Kidney (tissue), 14 donors: ENCODE measurements around the gene WWOX. TPM values are rescaled to one million over a fixed set of nuclear protein-coding genes. Genes with fewer than 3 reads are reported as not detected.

Source experiments
- DNase-seq, 5 donors: peaks; one replicate each; pipeline ENCODE4 v3.0.0-alpha.2; 2013 to 2020
- FAIRE-seq: peaks from 2 replicates; lab custom pipeline; 2012; peaks lifted over from hg19 to GRCh38; lab: Jason Lieb, UNC
- H3K27ac ChIP-seq, 2 donors: one replicate each; pipeline ENCODE4 v1.7.0; 2013; ENCODE audit warnings: low read depth in 2 of 2, low read length in 2 of 2, inconsistent platforms in 1 of 2
- H3K27me3 ChIP-seq: one replicate; pipeline ENCODE4 v1.7.1; 2013; ENCODE audit warnings: low read length, inconsistent platforms; ENCODE audit not compliant: control insufficient read depth, insufficient read depth
- H3K36me3 ChIP-seq, 3 donors: one replicate each; pipeline versions ENCODE4 v1.7.0 to v1.7.1; 2013; ENCODE audit warnings: low read length in 3 of 3, control low read depth in 1 of 3, inconsistent platforms in 1 of 3; ENCODE audit not compliant: insufficient read depth in 3 of 3, control insufficient read depth in 2 of 3
- H3K4me1 ChIP-seq, 3 donors: one replicate each; pipeline versions ENCODE4 v1.7.0 to v1.7.1; 2013; ENCODE audit warnings: low read length in 3 of 3, inconsistent platforms in 1 of 3, low read depth in 1 of 3; ENCODE audit not compliant: control insufficient read depth in 2 of 3, insufficient read depth in 2 of 3
- H3K4me3 ChIP-seq, 3 donors: one replicate each; pipeline versions ENCODE4 v1.7.0 to v1.8.1; 2013; ENCODE audit warnings: low read length in 3 of 3, control low read depth in 1 of 3, inconsistent platforms in 1 of 3
- H3K9ac ChIP-seq, 3 donors: one replicate each; pipeline versions ENCODE4 v1.7.0 to v1.7.1; 2013; ENCODE audit warnings: low read length in 3 of 3, control low read depth in 1 of 3, inconsistent platforms in 1 of 3
- H3K9me3 ChIP-seq, 3 donors: one replicate each; pipeline versions ENCODE4 v1.7.0 to v1.7.1; 2013; ENCODE audit warnings: low read length in 3 of 3, control low read depth in 1 of 3, inconsistent platforms in 1 of 3; ENCODE audit not compliant: control insufficient read depth in 2 of 3, insufficient read depth in 1 of 3
- CTCF ChIP-seq: IDR thresholded peaks from 3 replicates; pipeline ENCODE4 v1.5.1; 2012; ENCODE audit warnings: mild to moderate bottlenecking, moderate library complexity, borderline replicate concordance; ENCODE audit not compliant: insufficient read depth; ENCODE audit errors: extremely low read depth
- intact Hi-C: fragments of 100-400 bp; cut with DNase I; formaldehyde crosslinking; loops from one replicate; pipeline ENCODE4 v1.11.1; 2022
- polyA plus RNA-seq: library from polyadenylated mRNA; stranded (reverse); fragments of 350-450 nt; fragmentation: Illumina TruSeq; extraction: RNeasy Lipid Tissue Mini Kit (QIAGEN cat#74804); gene quantifications from one replicate; pipeline ENCODE4 v1.2.3, GENCODE V29; 2014; ENCODE audit warnings: low read depth, low replicate concordance; ENCODE audit not compliant: insufficient read depth
- total RNA-seq: library from RNA; stranded (reverse); fragmentation: NEBNext Ultra II Directional; extraction: Animal tissue kit (Norgen Biotek cat#: 25700); gene quantifications from one replicate; pipeline ENCODE4 v1.2.1, GENCODE V29; 2021
- donor health status: control.
- donor health status: control.
- donor health status: control.
- donor health status: control.
- donor health status: control.
- donor health status: DM: yes; HTN: yes; CAD: no.
- donor health status: Normal renal cell carcinoma (clear cell type).

WWOX gene
- total and polyA plus RNA-seq, 2 donors from 2014 or later = 22.5 to 30.3 TPM

DNA sequence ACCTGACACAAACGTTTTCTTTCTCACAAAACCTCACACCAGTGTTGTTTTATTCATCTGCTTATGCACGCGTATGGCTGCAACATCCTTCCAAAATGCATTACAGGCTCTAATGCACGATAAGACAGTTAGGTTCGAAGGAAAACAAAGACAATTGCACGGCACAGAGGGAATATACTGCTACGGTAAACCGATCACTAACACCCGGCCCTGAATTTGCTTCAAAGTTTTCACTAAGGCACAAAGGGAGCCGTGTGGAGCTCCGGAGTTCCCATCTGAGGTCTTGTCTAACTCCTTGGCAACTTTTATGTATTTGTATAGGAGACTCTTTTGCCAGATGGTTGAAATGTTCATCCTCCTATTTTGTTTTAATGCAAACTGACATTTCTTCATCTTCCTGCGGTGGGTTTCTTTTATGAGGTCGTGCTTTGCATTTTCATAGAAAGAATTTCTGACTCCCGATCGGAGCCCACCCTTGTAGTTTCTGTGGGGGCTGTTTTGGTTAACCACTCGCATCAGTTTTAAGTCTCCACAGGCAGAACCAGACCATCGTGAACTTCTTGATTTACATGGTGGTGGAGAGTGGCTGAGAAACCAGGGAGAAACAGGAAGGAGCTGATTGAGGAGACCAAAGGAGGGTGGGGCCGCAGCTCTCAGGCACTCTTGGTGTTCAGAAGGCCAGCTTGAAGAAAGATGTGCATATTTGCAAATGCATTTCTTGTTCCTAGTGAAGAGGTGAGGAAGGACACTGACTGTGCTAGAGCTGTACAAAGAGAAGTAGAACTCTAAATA lies 984.2 kb downstream of the WWOX start:
- H3K4me1 ChIP-seq = no peaks in the 10 kb centered on the region
- no peaks in the 10 kb centered on the region for H3K36me3 ChIP-seq
- H3K4me3 ChIP-seq = no peak overlapping the region
- H3K27me3 ChIP-seq = no peaks in the 10 kb centered on the region
- DNase-seq = no peak
- intact Hi-C loops = no loop called here
- H3K9ac ChIP-seq = no peak overlapping the region
- TF ChIP-seq CTCF = no peak
- no peak overlapping the region for H3K27ac ChIP-seq
- H3K9me3 ChIP-seq = no peaks in the 10 kb centered on the region
- FAIRE-seq = no peak

- FAIRE-seq (no peak), DNase-seq (no peak)
- intact Hi-C loops = no loop called here
- Histone ChIP-seq H3K27me3 (no peaks in the 10 kb centered on the region), H3K27ac (no peak overlapping the region), H3K4me1 (peaks cover 0 to 4% (median 0%) of the 10 kb centered on the region in 3 donors), H3K36me3 (no peaks in the 10 kb centered on the region), H3K9me3 (no peaks in the 10 kb centered on the region), H3K4me3 (no peak overlapping the region), H3K9ac (no peak overlapping the region)
- TF ChIP-seq CTCF = no peak
These were observed 989.5 kb downstream of the WWOX start for GRCh38 chr16:79088971-79089370.

DNA sequence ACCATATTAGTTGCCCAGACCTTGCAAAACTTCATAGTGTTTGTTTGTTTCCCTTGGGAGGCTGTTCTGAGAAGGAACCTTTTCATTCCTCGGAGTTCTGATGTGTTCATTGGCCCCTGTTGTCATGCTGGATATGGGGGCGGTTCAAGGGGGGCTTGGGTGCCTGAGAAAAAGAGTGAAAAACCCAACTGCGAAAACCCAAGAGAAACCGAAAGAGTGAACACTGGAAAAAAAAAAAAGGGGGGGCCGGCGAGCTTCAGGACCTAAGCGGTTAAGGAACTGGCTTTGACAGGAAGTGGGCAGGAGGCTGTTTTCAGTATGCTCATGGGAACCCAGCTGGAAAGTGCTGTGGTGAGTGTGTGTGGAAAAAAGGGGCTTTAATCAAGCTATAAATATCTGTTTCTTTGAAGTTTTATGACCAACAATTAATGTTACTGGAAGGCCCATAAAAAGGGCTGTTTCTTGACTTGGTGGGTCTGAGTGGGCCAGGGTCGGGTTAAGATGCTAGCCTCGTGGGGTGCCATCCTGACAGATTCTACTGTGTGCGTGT lies 990.4 kb downstream of the WWOX start:
- no peak overlapping the region for H3K27ac ChIP-seq
- intact Hi-C loops = no loop called here
- no peak for TF ChIP-seq CTCF

More for the DNA sequence above, 990.4 kb downstream of the WWOX start:
- Histone ChIP-seq H3K9me3 (no peaks in the 10 kb centered on the region), H3K4me1 (peaks cover 0 to 4% (median 0%) of the 10 kb centered on the region in 3 donors), H3K4me3 (peak overlapping the region in 2 of 3 donors; percentile 13 to 23), H3K9ac (no peak overlapping the region), H3K27me3 (no peaks in the 10 kb centered on the region), H3K36me3 (no peaks in the 10 kb centered on the region)
- peak in 4 of 5 donors; percentile 46 to 93 (median 78) for DNase-seq
- FAIRE-seq = no peak
